Activated CD4-positive, alpha-beta memory T cell treated with anti-CD3 and anti-CD28 coated beads for 36 hours (primary cell): ENCODE data around the gene LRP3. TPM values are rescaled to one million over a fixed set of nuclear protein-coding genes. Genes with fewer than 3 reads are reported as not detected.
"Not testable (repeated sequence)": the region's sequence is repeated elsewhere in the genome, so short reads cannot be mapped to it uniquely, and the experiment has no call there.

ENCODE experiments used
- CTCF ChIA-PET: fragments of 350-600 bp; sonication (Branson Sonifier 250); formaldehyde crosslinking; loops from one replicate; lab custom pipeline; 2021; ENCODE audit warnings: antibody characterized with exemption, inconsistent platforms; lab: Charles Lee
- POLR2A ChIA-PET: fragments of 350-600 bp; sonication (Branson Sonifier 250); formaldehyde crosslinking; loops from one replicate; lab custom pipeline; 2021; ENCODE audit warnings: antibody characterized with exemption; lab: Charles Lee
- DNase-seq: peaks from one replicate; pipeline ENCODE4 v3.0.0-alpha.2; 2020
- H3K27ac Mint-ChIP-seq: one replicate; pipeline ENCODE4 v1.8.0; 2021; ENCODE audit warnings: mixed read lengths
- H3K27me3 Mint-ChIP-seq: one replicate; pipeline ENCODE4 v1.8.0; 2021; ENCODE audit warnings: mixed read lengths
- H3K36me3 Mint-ChIP-seq: one replicate; pipeline ENCODE4 v1.8.0; 2021; ENCODE audit warnings: mixed read lengths
- H3K4me1 Mint-ChIP-seq: one replicate; pipeline ENCODE4 v1.8.0; 2021; ENCODE audit warnings: low read depth, mixed read lengths
- H3K4me3 Mint-ChIP-seq: one replicate; pipeline ENCODE4 v1.8.0; 2021; ENCODE audit warnings: mild to moderate bottlenecking, mixed read lengths
- H3K9me3 Mint-ChIP-seq: one replicate; pipeline ENCODE4 v1.8.0; 2021; ENCODE audit warnings: mixed read lengths
- intact Hi-C: fragments of 100-400 bp; cut with micrococcal nuclease; formaldehyde crosslinking; loops from one replicate; pipeline ENCODE4 v1.15.1; 2023
- total RNA-seq, 2 experiments: library from RNA; stranded (reverse); gene quantifications; one replicate each; pipeline ENCODE4 v1.2.3, GENCODE V29; 2021

The LRP3 gene
- total RNA-seq, 2 experiments from 2014 or later: 0.19 to 0.22 TPM

GRCh38 chr19:33159893-33160292 is 34.2 kb upstream of the LRP3 start:
- ChIA-PET CTCF (interaction anchor here (1.1 to 3.7 kb wide), 7 partner anchors 9 to 256 kb away, joined by 3 to 34 read pairs (median 4); no protein-coding TSS in a partner anchor), POLR2A (interaction anchor here (1.3 to 4.2 kb wide), 3 partner anchors 14 to 214 kb away, joined by 5 to 47 read pairs (median 7); partner anchors contain the start of gene CEBPG)
- peaks cover 32% of the 10 kb centered on the region for H3K4me1 Mint-ChIP-seq
- H3K9me3 Mint-ChIP-seq: no peaks in the 10 kb centered on the region
- H3K36me3 Mint-ChIP-seq: no peaks in the 10 kb centered on the region
- peak overlapping the region; percentile 86 for H3K27ac Mint-ChIP-seq
- no peaks in the 10 kb centered on the region for H3K27me3 Mint-ChIP-seq
- no peak for DNase-seq
- intact Hi-C loops: loop anchor here (1.0 to 2.0 kb wide), 2 partner anchors 15 to 17 kb away; no protein-coding TSS in a partner anchor
- no peak overlapping the region for H3K4me3 Mint-ChIP-seq

DNA sequence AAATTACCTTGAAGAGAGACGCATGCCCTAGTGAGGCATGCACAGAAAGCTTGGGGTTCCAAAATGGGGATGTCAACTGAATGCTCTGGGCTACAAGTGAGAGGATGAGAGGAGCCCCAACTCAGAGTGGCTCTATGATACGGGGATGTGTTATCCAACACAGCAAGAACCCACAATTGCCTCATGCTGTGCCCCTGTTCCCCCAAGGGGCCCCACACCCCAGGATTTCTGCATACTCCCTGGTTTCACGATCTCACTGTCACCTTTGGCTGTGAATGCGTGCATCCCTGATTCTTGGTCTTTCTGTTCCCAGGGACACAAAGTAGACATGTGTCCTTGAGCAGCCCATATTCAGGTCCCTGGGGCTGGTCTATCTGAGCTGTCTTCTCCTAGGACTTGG is 32.9 kb upstream of the LRP3 start:
- no peaks in the 10 kb centered on the region for H3K27me3 Mint-ChIP-seq
- H3K27ac Mint-ChIP-seq: peak overlapping the region; percentile 86
- no peaks in the 10 kb centered on the region for H3K36me3 Mint-ChIP-seq
- CTCF ChIA-PET: interaction anchor here (1.1 to 3.7 kb wide), 6 partner anchors 16 to 36 kb away, joined by 3 to 34 read pairs (median 12); no protein-coding TSS in a partner anchor
- DNase-seq: no peak
- POLR2A ChIA-PET: interaction anchor here (1.3 to 4.2 kb wide), 3 partner anchors 13 to 212 kb away, joined by 5 to 47 read pairs (median 7); partner anchors contain the start of gene CEBPG
- peaks cover 32% of the 10 kb centered on the region for H3K4me1 Mint-ChIP-seq
- no peak overlapping the region for H3K4me3 Mint-ChIP-seq
- H3K9me3 Mint-ChIP-seq: no peaks in the 10 kb centered on the region
- intact Hi-C loops: loop anchor here (2.0 kb wide), 1 partner anchor 16 kb away; no protein-coding TSS in a partner anchor

DNA sequence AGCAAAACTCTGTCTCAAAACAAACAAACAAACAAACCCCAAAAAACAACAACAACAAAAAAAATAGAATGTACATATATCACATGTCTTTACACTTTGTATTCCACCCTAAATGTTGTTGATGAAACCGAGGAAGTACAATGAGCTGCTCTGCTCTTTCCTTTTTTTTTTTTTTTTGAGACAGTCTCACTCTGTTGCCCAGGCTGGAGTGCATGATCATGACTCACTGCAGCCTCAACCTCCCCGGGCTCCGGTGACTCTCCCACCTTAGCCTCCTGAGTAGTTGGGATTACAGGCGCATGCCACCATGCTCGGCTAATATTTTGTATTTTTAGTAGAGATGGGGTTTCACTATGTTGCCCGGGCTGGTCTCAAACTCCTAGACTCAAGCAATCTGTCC is 30.6 kb upstream of the LRP3 start:
- Mint-ChIP-seq H3K4me1 (peaks cover 24% of the 10 kb centered on the region), H3K27me3 (no peaks in the 10 kb centered on the region), H3K4me3 (no peak overlapping the region), H3K27ac (no peak overlapping the region), H3K36me3 (peaks cover under 1% of the 10 kb centered on the region), H3K9me3 (peaks cover 9% of the 10 kb centered on the region)
- POLR2A ChIA-PET: interaction anchor here (1.3 kb wide), 1 partner anchor 13 kb away, joined by 4 read pairs; no protein-coding TSS in a partner anchor
- DNase-seq: no peak
- CTCF ChIA-PET: interaction anchor here (0.7 to 2.2 kb wide), 4 partner anchors 10 to 72 kb away, joined by 3 to 10 read pairs (median 6); no protein-coding TSS in a partner anchor
- intact Hi-C loops: no loop called here

- intact Hi-C loops, H3K4me3 Mint-ChIP-seq, H3K4me1 Mint-ChIP-seq, H3K27me3 Mint-ChIP-seq, DNase-seq, H3K36me3 Mint-ChIP-seq, H3K27ac Mint-ChIP-seq: not testable (repeated sequence)
- ChIA-PET POLR2A (interaction anchor here (0.6 kb wide), 1 partner anchor 31 kb away, joined by 3 read pairs; no protein-coding TSS in a partner anchor), CTCF (interaction anchor here (1.1 to 2.2 kb wide), 3 partner anchors 10 to 22 kb away, joined by 3 to 6 read pairs (median 6); no protein-coding TSS in a partner anchor)
- peaks cover 10% of the 10 kb centered on the region for H3K9me3 Mint-ChIP-seq
Observed at GRCh38 chr19:33166037-33166436, 28.1 kb upstream of the LRP3 start.

DNA sequence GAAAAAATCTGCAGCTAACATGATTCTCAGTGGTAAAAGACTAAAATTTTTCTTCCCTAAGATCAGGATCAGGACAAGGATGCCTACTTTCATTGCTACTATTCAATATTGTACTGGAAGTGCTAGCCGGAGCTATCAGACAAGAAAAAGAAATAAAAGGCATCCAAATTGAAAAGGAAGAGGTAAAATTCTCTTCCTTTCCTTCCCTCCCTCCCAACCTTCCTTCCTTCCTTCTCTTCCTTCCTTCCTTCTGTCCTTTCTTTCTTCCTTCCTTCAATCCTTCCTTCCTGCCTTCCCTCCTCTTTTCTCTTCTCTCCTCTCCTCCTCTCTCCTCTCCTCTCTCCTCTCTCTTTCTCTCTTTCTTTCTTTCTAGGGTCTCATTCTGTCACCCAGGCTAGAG is 26.7 kb upstream of the LRP3 start:
- H3K27me3 Mint-ChIP-seq: no peaks in the 10 kb centered on the region
- H3K27ac Mint-ChIP-seq: no peak overlapping the region
- H3K36me3 Mint-ChIP-seq: peaks cover 4% of the 10 kb centered on the region
- intact Hi-C loops: no loop called here
- no peak overlapping the region for H3K4me3 Mint-ChIP-seq
- CTCF ChIA-PET: interaction anchor here (0.6 to 2.2 kb wide), 2 partner anchors 23 to 400 kb away, joined by 3 to 6 read pairs; no protein-coding TSS in a partner anchor
- POLR2A ChIA-PET: no interaction called here
- peaks cover 10% of the 10 kb centered on the region for H3K9me3 Mint-ChIP-seq
- peaks cover 1% of the 10 kb centered on the region for H3K4me1 Mint-ChIP-seq
- no peak for DNase-seq

DNA sequence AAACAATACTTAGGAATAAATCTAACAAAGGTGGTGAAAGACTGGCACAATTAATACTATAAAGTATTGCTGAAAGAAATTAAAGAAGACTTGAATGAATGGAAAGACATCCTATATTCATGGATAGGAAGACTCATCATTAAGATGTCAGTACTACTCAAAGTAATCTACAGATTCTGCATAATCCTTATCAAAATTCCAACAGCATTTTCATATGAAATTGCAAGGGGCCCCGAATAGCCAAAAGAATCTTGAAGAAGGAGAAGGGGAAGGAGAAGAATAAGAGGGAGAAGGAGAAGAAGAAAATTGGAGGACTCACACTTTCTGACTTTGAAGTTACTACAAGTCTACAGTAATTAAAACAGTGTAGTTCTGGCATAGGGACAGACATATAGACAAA is 25.6 kb upstream of the LRP3 start:
- Mint-ChIP-seq H3K9me3 (peaks cover 10% of the 10 kb centered on the region), H3K27ac (no peak overlapping the region), H3K27me3 (no peaks in the 10 kb centered on the region), H3K36me3 (peaks cover 4% of the 10 kb centered on the region), H3K4me1 (peaks cover 5% of the 10 kb centered on the region), H3K4me3 (no peak overlapping the region)
- intact Hi-C loops: no loop called here
- ChIA-PET CTCF (no interaction called here), POLR2A (no interaction called here)
- DNase-seq: no peak

DNA sequence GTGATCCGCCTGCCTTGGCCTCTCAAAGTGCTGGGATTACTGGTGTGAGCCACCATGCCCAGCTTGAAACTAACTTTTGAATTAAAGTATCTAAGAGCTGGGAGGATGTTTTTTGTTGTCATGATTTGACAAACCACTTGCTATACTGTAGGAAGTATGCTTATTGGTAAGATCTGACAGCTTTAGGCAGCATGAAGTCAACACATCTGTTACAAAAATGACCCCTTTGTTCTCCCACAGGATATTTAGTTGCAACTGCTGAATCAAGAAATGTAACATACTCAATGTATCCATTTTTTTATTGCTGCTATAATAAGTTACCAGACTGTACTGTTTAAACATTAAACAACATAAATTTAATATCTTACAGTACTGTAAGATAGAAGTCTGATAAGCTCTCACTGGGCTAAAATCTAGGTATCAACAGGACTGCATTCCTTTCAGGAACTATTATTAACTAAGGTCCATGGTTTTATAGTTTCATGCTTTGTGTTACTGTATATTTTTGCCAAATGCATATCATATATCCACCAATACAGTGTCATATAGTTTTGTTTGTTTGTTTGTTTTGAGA is 22.8 kb upstream of the LRP3 start:
- peaks cover 7% of the 10 kb centered on the region for H3K36me3 Mint-ChIP-seq
- CTCF ChIA-PET: interaction anchor here (1.2 to 2.9 kb wide), 3 partner anchors 13 to 27 kb away, joined by 3 to 9 read pairs (median 6); no protein-coding TSS in a partner anchor
- peaks cover 20% of the 10 kb centered on the region for H3K4me1 Mint-ChIP-seq

DNA sequence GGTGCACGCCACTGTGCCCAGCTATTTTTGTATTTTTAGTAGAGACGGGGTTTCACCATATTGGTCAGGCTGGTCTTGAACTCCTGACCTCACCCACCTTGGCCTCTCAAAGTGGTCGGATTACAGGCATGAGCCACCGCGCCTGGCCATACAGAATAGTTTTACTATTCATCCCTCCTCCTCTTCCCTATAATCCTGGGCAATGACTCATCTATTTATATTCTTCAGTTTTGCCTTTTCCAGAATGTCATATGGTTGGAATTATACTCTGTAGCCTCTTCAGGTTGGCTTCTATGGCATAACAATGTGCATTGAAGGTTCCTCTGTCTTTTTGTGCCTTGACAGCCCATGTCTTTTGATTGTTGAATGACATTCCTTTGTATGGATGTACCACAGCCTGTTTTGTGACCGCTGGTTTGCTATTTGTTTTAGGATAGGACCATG is 22.2 kb upstream of the LRP3 start:
- Mint-ChIP-seq H3K36me3 (peaks cover 10% of the 10 kb centered on the region), H3K4me1 (peaks cover 22% of the 10 kb centered on the region), H3K4me3 (no peak overlapping the region), H3K27me3 (peaks cover 2% of the 10 kb centered on the region), H3K27ac (no peak overlapping the region), H3K9me3 (peaks cover 12% of the 10 kb centered on the region)
- no peak for DNase-seq
- POLR2A ChIA-PET: no interaction called here
- intact Hi-C loops: no loop called here
- CTCF ChIA-PET: interaction anchor here (0.6 to 2.5 kb wide), 3 partner anchors 12 to 46 kb away, joined by 3 to 8 read pairs (median 6); no protein-coding TSS in a partner anchor

More for the DNA sequence above, 22.8 kb upstream of the LRP3 start:
- Mint-ChIP-seq H3K27me3 (no peaks in the 10 kb centered on the region), H3K4me3 (no peak overlapping the region), H3K9me3 (peaks cover 10% of the 10 kb centered on the region), H3K27ac (no peak overlapping the region)
- no peak for DNase-seq
- intact Hi-C loops: no loop called here
- POLR2A ChIA-PET: no interaction called here

- Mint-ChIP-seq H3K9me3 (peaks cover 2% of the 10 kb centered on the region), H3K27ac (no peak overlapping the region), H3K4me1 (peaks cover 30% of the 10 kb centered on the region), H3K36me3 (peaks cover 8% of the 10 kb centered on the region), H3K4me3 (no peak overlapping the region), H3K27me3 (peaks cover 3% of the 10 kb centered on the region)
- no peak for DNase-seq
- POLR2A ChIA-PET: interaction anchor here (1.6 kb wide), 1 partner anchor 14 kb away, joined by 5 read pairs; no protein-coding TSS in a partner anchor
- intact Hi-C loops: no loop called here
- CTCF ChIA-PET: interaction anchor here (1.0 to 2.5 kb wide), 3 partner anchors 10 to 49 kb away, joined by 3 to 8 read pairs (median 4); no protein-coding TSS in a partner anchor
Observed at GRCh38 chr19:33174186-33174585, 19.9 kb upstream of the LRP3 start.

DNA sequence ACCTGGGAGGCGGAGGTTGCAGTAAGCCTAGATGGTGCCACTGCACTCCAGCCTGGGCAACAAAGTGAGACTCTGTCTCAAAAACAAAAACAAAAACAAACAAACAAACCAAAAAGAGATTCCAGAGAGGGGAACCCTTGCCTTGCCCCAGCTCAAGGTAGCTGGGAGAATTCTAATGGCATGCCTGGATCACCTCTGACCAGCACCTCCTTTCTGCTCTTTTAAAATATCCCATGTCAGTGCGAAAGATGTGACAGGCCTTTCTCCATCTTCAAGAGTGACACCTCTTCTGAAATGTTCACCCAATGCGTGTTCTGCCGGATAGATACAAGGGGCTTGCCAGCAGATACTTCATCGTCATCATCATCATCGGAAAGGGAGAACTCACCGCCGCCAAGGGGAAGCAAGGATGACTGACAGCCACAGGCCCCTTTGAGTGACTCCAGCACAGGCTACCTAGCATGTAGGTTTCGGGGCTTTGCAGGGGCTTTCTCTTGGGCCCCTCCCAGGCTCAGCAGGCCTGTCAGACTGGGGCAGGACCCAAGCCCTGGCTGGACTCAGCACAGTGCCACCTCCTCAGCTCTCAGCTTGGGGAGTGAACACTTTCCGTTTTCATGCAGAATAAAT is 18.9 kb upstream of the LRP3 start:
- Mint-ChIP-seq H3K4me3 (peak overlapping the region; percentile 96), H3K27me3 (peaks cover 3% of the 10 kb centered on the region), H3K9me3 (peaks cover 2% of the 10 kb centered on the region), H3K4me1 (peaks cover 30% of the 10 kb centered on the region), H3K36me3 (peaks cover 7% of the 10 kb centered on the region), H3K27ac (no peak overlapping the region)
- intact Hi-C loops: loop anchor here (5.0 kb wide), 3 partner anchors 197 to 997 kb away; partner anchors contain the start of genes CEBPG, LSM14A and NUDT19
- ChIA-PET POLR2A (interaction anchor here (1.4 to 3.0 kb wide), 4 partner anchors 11 to 199 kb away, joined by 4 to 47 read pairs (median 10); partner anchors contain the start of gene CEBPG), CTCF (interaction anchor here (0.9 to 4.6 kb wide), 6 partner anchors 9 to 200 kb away, joined by 3 to 37 read pairs (median 5); no protein-coding TSS in a partner anchor)
- DNase-seq: no peak

DNA sequence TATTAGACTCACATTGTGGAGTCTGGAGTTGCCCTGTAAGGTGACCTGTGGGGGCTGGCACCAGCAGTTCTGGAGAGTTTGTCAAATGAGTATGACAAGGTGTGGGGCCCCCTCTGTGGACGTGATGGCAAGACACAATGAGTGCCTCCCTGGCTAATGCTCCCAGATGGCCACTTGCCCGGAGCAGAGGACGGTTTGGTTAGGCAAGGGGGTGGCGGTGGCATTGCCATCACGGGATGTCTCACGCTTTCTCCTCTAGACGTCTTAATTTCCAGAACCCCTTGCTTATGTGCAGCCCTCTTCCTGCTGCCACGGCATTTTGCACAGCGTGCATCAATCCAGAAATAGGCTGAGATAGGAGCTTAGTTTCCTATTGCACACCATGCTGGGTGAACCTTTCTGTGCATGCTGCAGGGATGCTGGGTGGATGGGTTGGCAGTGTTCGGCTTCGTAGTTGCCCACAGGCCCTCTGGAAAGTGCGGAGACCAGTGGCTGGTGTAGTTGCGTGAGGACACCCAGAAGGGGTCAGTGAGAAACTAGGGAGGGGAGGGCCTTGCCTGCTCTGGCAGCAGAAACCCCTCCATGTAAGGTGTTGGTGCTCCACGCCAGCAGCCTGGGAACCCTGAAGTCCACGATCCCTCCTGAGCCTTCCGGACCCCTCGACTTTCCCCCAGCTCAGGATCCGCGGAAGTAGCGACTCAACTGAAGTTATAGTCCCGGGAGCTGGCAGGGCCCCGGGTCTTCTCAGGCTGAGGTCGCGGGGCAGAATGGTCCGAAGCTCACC is 18.1 kb upstream of the LRP3 start:
- Mint-ChIP-seq H3K4me1 (peaks cover 30% of the 10 kb centered on the region), H3K27ac (peak overlapping the region; percentile 96), H3K9me3 (peaks cover 2% of the 10 kb centered on the region), H3K36me3 (peaks cover 7% of the 10 kb centered on the region), H3K27me3 (peaks cover 3% of the 10 kb centered on the region), H3K4me3 (peak overlapping the region; percentile 96)
- ChIA-PET CTCF (interaction anchor here (1.0 to 4.6 kb wide), 18 partner anchors 8 to 602 kb away, joined by 3 to 37 read pairs (median 4); partner anchors contain the start of gene CEBPA), POLR2A (interaction anchor here (0.6 to 3.0 kb wide), 6 partner anchors 12 to 204 kb away, joined by 3 to 47 read pairs (median 4); partner anchors contain the start of genes CEBPG, CEP89 and FAAP24)
- peak; percentile 50 for DNase-seq
- intact Hi-C loops: loop anchor here (2.0 to 5.0 kb wide), 6 partner anchors 31 to 996 kb away; partner anchors contain the start of genes CEBPG, FAAP24, LSM14A and NUDT19
